Panc1 (cell line): ENCODE data around the gene TMEM131L. TPM values are rescaled to one million over a fixed set of nuclear protein-coding genes. Genes with fewer than 3 reads are reported as not detected.

ENCODE experiments used
- ATAC-seq: fragments of 200-7000 bp; cut with Tn5 transposase; 2 replicates; pipeline ENCODE4 v1.9.1; 2020; ENCODE audit warnings: mild to moderate bottlenecking, moderate library complexity
- BruUV-seq: library from RNA; stranded (reverse); fragments of 400-500 nt; replicated peaks from 2 replicates; lab custom pipeline; 2021; lab: Mats Ljungman, UMichigan
- CTCF ChIA-PET: fragments of 300-600 bp; sonication (Branson Sonifier 250); formaldehyde crosslinking; loops from one replicate; lab custom pipeline; 2022; ENCODE audit warnings: antibody characterized with exemption; lab: Charles Lee
- POLR2A ChIA-PET: fragments of 300-600 bp; sonication (Branson Sonifier 250); formaldehyde crosslinking; loops from one replicate; lab custom pipeline; 2022; ENCODE audit warnings: antibody characterized with exemption; lab: Charles Lee
- DNase-seq: peaks from one replicate; pipeline ENCODE4 v3.0.0-alpha.2; 2010; ENCODE audit warnings: low read depth, low spot score
- H3K27ac ChIP-seq: 2 replicates; pipeline ENCODE4 v1.5.1; 2011; ENCODE audit warnings: mild to moderate bottlenecking, low read length, inconsistent platforms
- H3K27me3 ChIP-seq: fragments of 200-500 bp; sonication (Bioruptor generic); 2 replicates; pipeline ENCODE4 v1.6.0; 2014; ENCODE audit warnings: low read length, inconsistent platforms; ENCODE audit not compliant: control insufficient read depth, insufficient read depth
- H3K36me3 ChIP-seq: fragments of 200-500 bp; sonication (Bioruptor generic); 2 replicates; pipeline ENCODE4 v1.5.1; 2014; ENCODE audit warnings: inconsistent platforms, mild to moderate bottlenecking, low read length, moderate library complexity; ENCODE audit not compliant: control insufficient read depth, insufficient read depth
- H3K4me1 ChIP-seq: 2 replicates; pipeline ENCODE4 v1.5.1; 2011; ENCODE audit warnings: inconsistent platforms, mild to moderate bottlenecking, low read length, moderate library complexity; ENCODE audit not compliant: control insufficient read depth, insufficient read depth
- H3K4me3 ChIP-seq, 2 experiments: 2 replicates each; pipeline ENCODE4 v1.5.1; 2011 to 2012; ENCODE audit warnings: low read depth in 2 of 2, low read length in 2 of 2, mild to moderate bottlenecking in 2 of 2, inconsistent platforms in 1 of 2, moderate library complexity in 1 of 2
- H3K9me3 ChIP-seq: fragments of 200-500 bp; sonication (Bioruptor generic); 2 replicates; pipeline ENCODE4 v1.5.1; 2014; ENCODE audit warnings: low read depth, mild to moderate bottlenecking, inconsistent platforms, low read length, moderate library complexity; ENCODE audit not compliant: control insufficient read depth, insufficient read depth
- SIN3A ChIP-seq: IDR thresholded peaks from 2 replicates; pipeline ENCODE4 v1.6.1; 2012; ENCODE audit warnings: low read depth, mild to moderate bottlenecking, low read length, moderate library complexity, borderline replicate concordance; ENCODE audit not compliant: insufficient read depth
- TCF7L2 ChIP-seq: IDR thresholded peaks from 2 replicates; pipeline ENCODE4 v1.6.1; 2011; ENCODE audit warnings: mild to moderate bottlenecking, low read depth, low read length, inconsistent platforms
- in situ Hi-C: cut with HindIII; loops from 2 replicates; pipeline ENCODE4 v1.10.0; 2016; ENCODE audit warnings: low sequenced_read_pairs, low pct_unique_long_range_greater_than_20kb
- intact Hi-C: fragments of 100-400 bp; cut with micrococcal nuclease; formaldehyde crosslinking; loops from one replicate; pipeline ENCODE4 v1.10.0; 2022; ENCODE audit not compliant: unreplicated experiment
- total RNA-seq: library from RNA; stranded (reverse); gene quantifications from one replicate; pipeline ENCODE4 v1.2.1, GENCODE V29; 2021; ENCODE audit not compliant: unreplicated experiment
- TF ChIP-seq, protein P1 (sequence below): fragments of 450-650 bp; IDR thresholded peaks from 2 replicates; pipeline ENCODE4 v1.5.1; 2017; ENCODE audit warnings: mild to moderate bottlenecking
- TF ChIP-seq, protein P2 (sequence below), 2 experiments: IDR thresholded peaks; 2 replicates each; pipeline ENCODE4 v1.6.1; 2011 to 2012; ENCODE audit warnings: low read depth in 2 of 2, control low read depth in 1 of 2, low read length in 1 of 2, mild to moderate bottlenecking in 1 of 2, moderate library complexity in 1 of 2; ENCODE audit not compliant: insufficient read depth in 1 of 2

TMEM131L gene
- total RNA-seq, 1 experiment from 2014 or later: 13.5 TPM

DNA sequence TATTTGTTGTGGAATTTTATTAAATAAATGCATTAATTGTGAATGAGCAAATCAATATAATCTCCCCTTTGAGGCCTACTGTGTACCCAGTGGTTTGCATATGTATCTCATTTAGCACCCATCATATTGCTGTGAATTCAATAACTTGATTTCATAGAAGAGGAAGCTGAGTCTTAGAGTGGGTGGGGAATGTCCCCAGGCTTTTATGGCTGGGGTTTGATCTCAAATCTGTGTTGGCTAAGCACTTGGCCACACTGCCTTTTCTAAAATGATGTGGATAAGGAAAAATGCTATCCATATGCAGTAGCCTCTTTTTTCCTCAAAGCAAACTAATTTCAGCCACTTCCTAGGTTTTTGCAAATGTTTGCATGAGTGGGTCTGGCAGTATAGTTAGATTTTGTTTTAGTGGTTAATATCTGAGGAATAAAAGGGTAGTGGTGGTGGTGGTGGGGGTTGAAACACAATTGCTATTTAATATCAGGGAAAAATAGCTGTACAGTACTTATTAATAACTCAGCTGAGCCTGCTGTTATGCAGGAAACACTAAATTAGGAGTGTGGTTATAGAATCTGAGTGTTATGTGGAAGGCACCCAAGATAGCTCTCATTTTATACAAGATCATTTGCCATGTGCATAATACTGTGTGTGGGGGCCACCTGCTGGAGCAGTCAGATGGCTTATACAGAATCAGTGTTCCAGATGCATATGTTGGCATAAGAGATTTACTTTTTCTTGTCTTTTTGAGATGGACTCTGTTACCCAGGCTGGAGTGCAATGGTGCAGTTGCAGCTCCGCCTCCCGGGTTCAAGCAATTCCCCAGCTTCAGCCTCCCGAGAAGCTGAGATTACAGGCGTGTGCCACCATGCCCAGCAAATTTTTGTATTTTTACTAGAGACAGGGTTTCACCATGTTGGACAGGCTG is 108.0 kb downstream of the TMEM131L start:
- ATAC-seq (peak; percentile 88), DNase-seq (peak; percentile 25)
- TF ChIP-seq, protein P1, sequence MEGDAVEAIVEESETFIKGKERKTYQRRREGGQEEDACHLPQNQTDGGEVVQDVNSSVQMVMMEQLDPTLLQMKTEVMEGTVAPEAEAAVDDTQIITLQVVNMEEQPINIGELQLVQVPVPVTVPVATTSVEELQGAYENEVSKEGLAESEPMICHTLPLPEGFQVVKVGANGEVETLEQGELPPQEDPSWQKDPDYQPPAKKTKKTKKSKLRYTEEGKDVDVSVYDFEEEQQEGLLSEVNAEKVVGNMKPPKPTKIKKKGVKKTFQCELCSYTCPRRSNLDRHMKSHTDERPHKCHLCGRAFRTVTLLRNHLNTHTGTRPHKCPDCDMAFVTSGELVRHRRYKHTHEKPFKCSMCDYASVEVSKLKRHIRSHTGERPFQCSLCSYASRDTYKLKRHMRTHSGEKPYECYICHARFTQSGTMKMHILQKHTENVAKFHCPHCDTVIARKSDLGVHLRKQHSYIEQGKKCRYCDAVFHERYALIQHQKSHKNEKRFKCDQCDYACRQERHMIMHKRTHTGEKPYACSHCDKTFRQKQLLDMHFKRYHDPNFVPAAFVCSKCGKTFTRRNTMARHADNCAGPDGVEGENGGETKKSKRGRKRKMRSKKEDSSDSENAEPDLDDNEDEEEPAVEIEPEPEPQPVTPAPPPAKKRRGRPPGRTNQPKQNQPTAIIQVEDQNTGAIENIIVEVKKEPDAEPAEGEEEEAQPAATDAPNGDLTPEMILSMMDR: peak; percentile 68
- no peak for TF ChIP-seq TCF7L2
- TF ChIP-seq, protein P2, sequence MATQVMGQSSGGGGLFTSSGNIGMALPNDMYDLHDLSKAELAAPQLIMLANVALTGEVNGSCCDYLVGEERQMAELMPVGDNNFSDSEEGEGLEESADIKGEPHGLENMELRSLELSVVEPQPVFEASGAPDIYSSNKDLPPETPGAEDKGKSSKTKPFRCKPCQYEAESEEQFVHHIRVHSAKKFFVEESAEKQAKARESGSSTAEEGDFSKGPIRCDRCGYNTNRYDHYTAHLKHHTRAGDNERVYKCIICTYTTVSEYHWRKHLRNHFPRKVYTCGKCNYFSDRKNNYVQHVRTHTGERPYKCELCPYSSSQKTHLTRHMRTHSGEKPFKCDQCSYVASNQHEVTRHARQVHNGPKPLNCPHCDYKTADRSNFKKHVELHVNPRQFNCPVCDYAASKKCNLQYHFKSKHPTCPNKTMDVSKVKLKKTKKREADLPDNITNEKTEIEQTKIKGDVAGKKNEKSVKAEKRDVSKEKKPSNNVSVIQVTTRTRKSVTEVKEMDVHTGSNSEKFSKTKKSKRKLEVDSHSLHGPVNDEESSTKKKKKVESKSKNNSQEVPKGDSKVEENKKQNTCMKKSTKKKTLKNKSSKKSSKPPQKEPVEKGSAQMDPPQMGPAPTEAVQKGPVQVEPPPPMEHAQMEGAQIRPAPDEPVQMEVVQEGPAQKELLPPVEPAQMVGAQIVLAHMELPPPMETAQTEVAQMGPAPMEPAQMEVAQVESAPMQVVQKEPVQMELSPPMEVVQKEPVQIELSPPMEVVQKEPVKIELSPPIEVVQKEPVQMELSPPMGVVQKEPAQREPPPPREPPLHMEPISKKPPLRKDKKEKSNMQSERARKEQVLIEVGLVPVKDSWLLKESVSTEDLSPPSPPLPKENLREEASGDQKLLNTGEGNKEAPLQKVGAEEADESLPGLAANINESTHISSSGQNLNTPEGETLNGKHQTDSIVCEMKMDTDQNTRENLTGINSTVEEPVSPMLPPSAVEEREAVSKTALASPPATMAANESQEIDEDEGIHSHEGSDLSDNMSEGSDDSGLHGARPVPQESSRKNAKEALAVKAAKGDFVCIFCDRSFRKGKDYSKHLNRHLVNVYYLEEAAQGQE (IDR thresholded peaks at IDR 0.05; ENCODE audit: insufficient read depth in 1 of 2, low read depth in 2 of 2, low read length in 1 of 2): no peak
- ChIA-PET POLR2A (no interaction called here), CTCF (interaction anchor here (0.5 to 0.6 kb wide), 3 partner anchors 108 to 421 kb away, joined by 3 to 8 read pairs (median 4); partner anchors contain the start of gene TMEM131L)
- intact Hi-C loops (loop anchor here (2.0 to 5.0 kb wide), 3 partner anchors 142 to 432 kb away; partner anchors contain the start of gene MND1), in situ Hi-C loops (no loop called here)
- Histone ChIP-seq H3K4me1 (no peaks in the 10 kb centered on the region), H3K27me3 (no peaks in the 10 kb centered on the region), H3K9me3 (no peaks in the 10 kb centered on the region), H3K27ac (no peak overlapping the region), H3K4me3 (no peak overlapping the region), H3K36me3 (no peaks in the 10 kb centered on the region)
- BruUV-seq: no TSS peak

DNA sequence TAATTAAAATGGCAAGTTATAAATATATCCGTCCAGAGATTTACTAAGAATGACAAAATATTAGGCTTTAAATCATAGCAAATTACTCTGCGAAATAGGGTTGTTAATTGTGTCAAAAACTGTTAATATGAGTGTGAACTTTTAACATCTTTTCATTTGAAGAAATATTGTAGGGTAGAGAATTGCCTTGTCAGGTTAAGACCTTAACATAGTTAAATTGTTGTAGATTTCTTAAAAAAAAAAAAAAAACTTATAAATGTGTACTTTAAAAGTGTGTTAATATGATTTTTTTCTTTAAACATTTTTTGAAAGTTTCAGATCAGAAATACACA is 110.2 kb downstream of the TMEM131L start:
- Histone ChIP-seq H3K9me3 (no peaks in the 10 kb centered on the region), H3K27ac (no peak overlapping the region), H3K36me3 (no peaks in the 10 kb centered on the region), H3K4me3 (no peak overlapping the region), H3K27me3 (no peaks in the 10 kb centered on the region), H3K4me1 (no peaks in the 10 kb centered on the region)
- no peak for TF ChIP-seq SIN3A
- TF ChIP-seq, protein P1: peak; percentile 22; the same call in 1 of the 2 replicates
- CTCF ChIA-PET: interaction anchor here (0.7 kb wide), 1 partner anchor 434 kb away, joined by 6 read pairs; no protein-coding TSS in a partner anchor
- no peak for DNase-seq
- ATAC-seq: no peak
- POLR2A ChIA-PET: no interaction called here
- in situ Hi-C loops: no loop called here
- no TSS peak for BruUV-seq
- intact Hi-C loops: no loop called here
